GM12878 (cell line): ENCODE data around the gene NPRL2. TPM values are rescaled to one million over a fixed set of nuclear protein-coding genes. Genes with fewer than 3 reads are reported as not detected.

Source experiments
- ATF3 ChIP-seq: IDR thresholded peaks from 2 replicates; pipeline ENCODE4 v1.6.1; 2011; ENCODE audit warnings: low read depth, mild to moderate bottlenecking, low read length, moderate library complexity, borderline replicate concordance; ENCODE audit errors: extremely low read depth
- ATF7 ChIP-seq: fragments of 450-650 bp; IDR thresholded peaks from 2 replicates; pipeline ENCODE4 v1.6.1; 2016; ENCODE audit warnings: low read depth, mild to moderate bottlenecking
- CHD2 ChIP-seq: IDR thresholded peaks from 2 replicates; pipeline ENCODE4 v1.6.1; 2011; ENCODE audit warnings: low read depth, low read length, improper control_type of control experiment, borderline replicate concordance
- E4F1 ChIP-seq: fragments of 450-650 bp; IDR thresholded peaks from 2 replicates; pipeline ENCODE4 v1.6.1; 2018; ENCODE audit warnings: borderline replicate concordance, mild to moderate bottlenecking; ENCODE audit not compliant: partially characterized antibody
- IRF5 ChIP-seq: fragments of 450-650 bp; IDR thresholded peaks from 2 replicates; pipeline ENCODE4 v1.6.1; 2017; ENCODE audit warnings: borderline replicate concordance
- JUND ChIP-seq: IDR thresholded peaks from 2 replicates; pipeline ENCODE4 v1.6.1; 2012; ENCODE audit warnings: low read depth, mild to moderate bottlenecking, low read length, improper control_type of control experiment, moderate library complexity
- LARP7 ChIP-seq: fragments of 450-650 bp; IDR thresholded peaks from 2 replicates; pipeline ENCODE4 v1.6.1; 2017; ENCODE audit warnings: mild to moderate bottlenecking
- MEF2B ChIP-seq: fragments of 450-650 bp; IDR thresholded peaks from 2 replicates; pipeline ENCODE4 v1.6.1; 2018; ENCODE audit warnings: mild to moderate bottlenecking, moderate library complexity; ENCODE audit not compliant: partially characterized antibody, poor library complexity, severe bottlenecking
- MLLT1 ChIP-seq: fragments of 450-650 bp; IDR thresholded peaks from 2 replicates; pipeline ENCODE4 v1.6.1; 2016; ENCODE audit warnings: mild to moderate bottlenecking
- MTA3 ChIP-seq: IDR thresholded peaks from 2 replicates; pipeline ENCODE4 v1.6.1; 2012; ENCODE audit warnings: low read length, inconsistent platforms, borderline replicate concordance
- RELA ChIP-seq: fragments of 450-650 bp; IDR thresholded peaks from 2 replicates; pipeline ENCODE4 v1.8.0; 2014; ENCODE audit warnings: borderline replicate concordance; ENCODE audit not compliant: partially characterized antibody
- RELB ChIP-seq: fragments of 450-650 bp; IDR thresholded peaks from 2 replicates; pipeline ENCODE4 v1.6.1; 2017; ENCODE audit warnings: low read depth, mild to moderate bottlenecking, moderate library complexity
- SIN3A ChIP-seq: IDR thresholded peaks from 2 replicates; pipeline ENCODE4 v1.6.1; 2012; ENCODE audit warnings: low read depth, low read length, improper control_type of control experiment
- SIX5 ChIP-seq: IDR thresholded peaks from 2 replicates; pipeline ENCODE4 v1.6.1; 2011; ENCODE audit warnings: mild to moderate bottlenecking, low read depth, low read length, moderate library complexity; ENCODE audit not compliant: severe bottlenecking
- SMC3 ChIP-seq: IDR thresholded peaks from 2 replicates; pipeline ENCODE4 v1.6.1; 2011; ENCODE audit warnings: low read length, improper control_type of control experiment, borderline replicate concordance
- SP1 ChIP-seq: IDR thresholded peaks from one replicate; pipeline ENCODE4 v1.6.1; 2011; ENCODE audit warnings: low read depth, low read length
- SRF ChIP-seq, 2 experiments: IDR thresholded peaks; 2 replicates each; pipeline ENCODE4 v1.6.1; 2011; ENCODE audit warnings: low read depth in 2 of 2, low read length in 2 of 2, mild to moderate bottlenecking in 1 of 2, moderate library complexity in 1 of 2
- SUZ12 ChIP-seq: fragments of 200-600 bp; sonication (generic); IDR thresholded peaks from one replicate; pipeline ENCODE4 v1.6.1; 2018; ENCODE audit warnings: antibody characterized with exemption, mild to moderate bottlenecking; ENCODE audit not compliant: unreplicated experiment
- USF1 ChIP-seq: IDR thresholded peaks from 2 replicates; pipeline ENCODE4 v1.6.1; 2011; ENCODE audit warnings: borderline replicate concordance, low read depth, mild to moderate bottlenecking, moderate library complexity, mixed read lengths, low read length; ENCODE audit not compliant: insufficient read depth; ENCODE audit errors: extremely low read length
- ZNF217 ChIP-seq: fragments of 450-650 bp; IDR thresholded peaks from 2 replicates; pipeline ENCODE4 v1.6.1; 2017; ENCODE audit warnings: antibody characterized with exemption, mild to moderate bottlenecking
- polyA plus RNA-seq, 11 experiments: library from polyadenylated mRNA; depleted of rRNA in 4 of 11; unstranded in 6 of 11; stranded (reverse) in 5 of 11; fragments of >200 nt; fragmentation: Nextera tagmentation in 4 of 11; fragmentation: Illumina TruSeq in 1 of 11; extraction: Ambion mirVana in 4 of 11; extraction: Trizol in 1 of 11; gene quantifications; 1 replicate in 1 of 11; 2 replicates in 10 of 11; pipeline versions ENCODE4 v1.2.1 to v1.2.3, GENCODE V29; 2011 to 2016; ENCODE audit warnings: inconsistent platforms in 2 of 11, missing spikeins in 2 of 11, low read depth in 1 of 11
- total RNA-seq, 4 experiments: library from RNA; depleted of rRNA in 3 of 4; stranded (reverse); fragments of >200 nt in 3 of 4; fragmentation: Illumina TruSeq in 1 of 4; extraction: Trizol in 1 of 4; gene quantifications; 2 replicates each; pipeline versions ENCODE4 v1.2.1 to v1.2.3, GENCODE V29; 2013 to 2021

Gene NPRL2
- total and polyA plus RNA-seq, 10 of the 15 experiments (the other 5 are each of a cell fraction or from before 2014, with no cell fraction given), result 17.8 to 54.2 (median 32.9) TPM

GRCh38 chr3:50358911-50359759 lies 8.6 kb upstream of the NPRL2 start, which contains the start of gene TMEM115 (continued):
- TF ChIP-seq MEF2B (no peak), IRF5 (no peak), SIN3A (peak; percentile 83), ATF7 (no peak; the same call in 1 of the 2 replicates), USF1 (no peak), MLLT1 (no peak), ATF3 (peak; percentile 65; the same call in 1 of the 2 replicates), ZNF217 (no peak), E4F1 (peak; percentile 42), SIX5 (peak; percentile 100), JUND (no peak), LARP7 (no peak; the same call in none of the 2 replicates), MTA3 (no peak), CHD2 (peak; percentile 93), SUZ12 (no peak), SMC3 (0 out of 2 replicates have a peak, but pooled peaks have one; percentile 7), RELB (no peak), RELA (peak; percentile 57), SP1 (peak; percentile 59), SRF (IDR thresholded peaks at IDR 0.05; ENCODE audit: low read depth in 2 of 2, low read length in 2 of 2) (0 out of 4 replicates have a peak, but pooled peaks of 1 of the 2 experiments have one; percentile 40)
